ENCODE data around the gene RPL18A.

Gene RPL18A

GRCh38 chr19:17859533-17860330 lies at the start of gene RPL18A:
TSS of gene RPL18A (plus strand) at chr19:17859910. CDS start at chr19:17859957, 47 bp downstream.
- DNase-seq: peak; percentile 99

GRCh38 chr19:17811103-17811502 lies 48.6 kb upstream of the RPL18A start:
- DNase-seq: no peak

DNA sequence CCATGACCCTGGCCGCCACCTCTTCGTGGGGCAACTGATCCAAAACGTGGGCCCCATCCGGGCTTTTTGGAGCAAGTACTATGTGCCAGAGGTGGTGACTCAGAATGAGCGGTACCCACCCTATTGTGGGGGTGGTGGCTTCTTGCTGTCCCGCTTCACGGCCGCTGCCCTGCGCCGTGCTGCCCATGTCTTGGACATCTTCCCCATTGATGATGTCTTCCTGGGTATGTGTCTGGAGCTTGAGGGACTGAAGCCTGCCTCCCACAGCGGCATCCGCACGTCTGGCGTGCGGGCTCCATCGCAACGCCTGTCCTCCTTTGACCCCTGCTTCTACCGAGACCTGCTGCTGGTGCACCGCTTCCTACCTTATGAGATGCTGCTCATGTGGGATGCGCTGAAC lies 48.0 kb upstream of the RPL18A start:
- DNase-seq: no peak

- no peak for DNase-seq
These were observed 47.6 kb upstream of the RPL18A start for GRCh38 chr19:17812099-17812498.

GRCh38 chr19:17817668-17818363 lies 41.9 kb upstream of the RPL18A start:
- DNase-seq: no peak

DNA sequence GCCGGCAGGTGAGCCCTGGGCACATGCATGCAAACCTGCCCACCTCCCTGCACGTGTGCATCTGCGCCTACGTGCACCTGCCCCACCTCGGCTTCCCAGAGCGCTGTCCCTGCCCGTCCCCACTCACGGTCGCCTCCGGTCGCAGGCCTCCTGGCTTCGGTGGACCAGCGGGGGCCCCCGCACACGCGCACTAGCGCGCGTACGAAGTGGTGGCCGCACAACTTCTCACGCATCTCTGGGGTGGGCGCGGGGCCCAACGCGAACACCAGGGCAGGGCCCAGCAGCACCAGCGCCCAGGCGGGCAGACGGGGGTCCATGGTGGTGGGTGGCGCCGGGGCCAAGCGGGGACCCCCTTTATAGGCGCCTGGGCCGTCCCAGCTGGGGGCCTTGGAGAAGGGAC lies 38.5 kb upstream of the RPL18A start, which contains the start of gene INSL3:
Gene INSL3, minus strand, starts transcription at position 330 of the 400 bp plus-strand sequence. Its CDS starts 13 bp downstream, at position 317.
- no peak for DNase-seq

DNA sequence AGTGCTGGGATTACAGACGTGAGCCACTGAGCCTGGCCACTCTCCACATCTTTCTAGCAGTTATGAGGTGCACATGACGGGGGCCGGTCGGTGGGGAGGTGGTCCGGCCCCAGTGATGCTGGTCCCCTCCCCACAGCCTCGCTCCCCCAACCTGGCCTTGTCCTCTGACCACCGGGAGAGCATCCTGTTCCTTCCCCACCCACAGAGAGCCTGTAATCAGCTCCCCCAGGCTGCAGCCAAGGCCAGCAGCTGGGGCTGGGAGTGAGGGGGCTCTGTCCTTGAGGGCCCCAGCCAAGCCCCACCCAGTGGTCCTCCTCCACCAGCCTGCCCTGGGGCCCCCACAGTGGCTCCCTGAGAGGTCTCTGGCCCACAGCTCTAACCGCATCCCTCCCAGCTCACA lies 35.4 kb upstream of the RPL18A start:
- no peak for DNase-seq

GRCh38 chr19:17826508-17827056 lies 33.1 kb upstream of the RPL18A start:
- no peak for DNase-seq

GRCh38 chr19:17829855-17830566 lies 29.7 kb upstream of the RPL18A start:
- peak; percentile 39 for DNase-seq

- DNase-seq: peak; percentile 70
These were observed 28.9 kb upstream of the RPL18A start for GRCh38 chr19:17830567-17831418.

DNA sequence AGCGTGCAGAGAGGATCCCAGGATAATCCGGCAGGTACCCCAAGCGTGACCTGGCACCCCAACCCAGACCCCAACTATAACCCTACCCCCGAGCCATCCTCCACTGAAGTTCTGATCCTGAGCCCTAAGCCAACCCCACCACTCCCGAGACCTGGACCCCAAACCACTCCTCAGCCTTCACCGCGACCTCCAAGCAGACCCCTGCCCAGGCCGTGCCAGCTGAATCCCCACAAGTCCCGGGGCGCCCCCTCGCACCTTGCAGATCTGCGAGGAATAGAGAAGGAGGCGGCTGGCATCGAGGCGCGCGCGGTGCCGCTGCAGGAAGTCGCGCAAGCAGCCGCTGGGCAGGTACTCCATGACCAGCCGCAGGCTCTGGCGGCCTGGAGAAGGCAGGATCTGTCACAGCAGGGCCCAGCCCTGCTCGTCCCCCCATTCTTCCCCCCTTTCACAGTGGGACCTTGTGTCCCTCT lies 28.3 kb upstream of the RPL18A start:
- DNase-seq: no peak

- DNase-seq: no peak
These were observed 27.1 kb upstream of the RPL18A start for GRCh38 chr19:17832443-17833208.

GRCh38 chr19:17834350-17835181 lies 25.1 kb upstream of the RPL18A start:
- no peak for DNase-seq

DNA sequence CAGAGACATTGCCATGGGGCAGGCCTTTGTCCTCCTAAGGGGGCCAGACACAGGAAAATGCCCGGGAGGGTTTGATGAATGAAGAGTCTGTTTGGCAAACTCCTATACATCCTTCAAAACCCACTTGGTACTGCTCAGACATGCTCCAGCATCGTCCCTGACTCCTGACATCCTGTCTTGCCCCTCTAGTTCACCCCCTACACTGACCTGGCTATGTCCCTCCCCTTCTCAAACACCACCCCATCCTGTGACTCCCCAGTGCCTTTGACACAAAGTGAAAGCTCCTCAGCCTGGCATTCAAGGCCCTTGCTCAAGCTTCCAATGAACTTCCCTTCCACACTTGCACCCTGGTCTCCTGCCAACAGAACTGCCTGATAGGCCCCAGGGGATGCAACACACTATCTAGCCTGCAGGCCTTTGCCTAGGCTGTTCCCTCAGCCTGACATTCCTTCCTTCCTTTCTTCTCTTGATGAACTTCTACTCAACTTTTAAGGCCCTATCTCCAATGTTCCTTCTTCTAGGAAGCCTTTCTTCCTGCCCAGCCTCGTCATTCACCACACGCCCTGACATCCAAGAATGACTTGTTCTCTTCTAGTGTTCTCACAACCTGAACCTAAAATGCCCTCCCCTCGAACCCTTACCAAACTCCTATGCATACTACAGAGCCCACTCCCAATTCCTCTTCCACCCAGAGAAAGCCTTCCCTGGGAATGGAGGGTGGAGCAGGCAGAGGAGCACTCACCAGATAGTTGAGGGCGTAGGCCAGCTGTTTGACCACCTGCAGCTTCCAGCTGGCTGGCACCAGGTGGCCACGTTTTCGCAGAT lies 24.3 kb upstream of the RPL18A start:
- no peak for DNase-seq

DNA sequence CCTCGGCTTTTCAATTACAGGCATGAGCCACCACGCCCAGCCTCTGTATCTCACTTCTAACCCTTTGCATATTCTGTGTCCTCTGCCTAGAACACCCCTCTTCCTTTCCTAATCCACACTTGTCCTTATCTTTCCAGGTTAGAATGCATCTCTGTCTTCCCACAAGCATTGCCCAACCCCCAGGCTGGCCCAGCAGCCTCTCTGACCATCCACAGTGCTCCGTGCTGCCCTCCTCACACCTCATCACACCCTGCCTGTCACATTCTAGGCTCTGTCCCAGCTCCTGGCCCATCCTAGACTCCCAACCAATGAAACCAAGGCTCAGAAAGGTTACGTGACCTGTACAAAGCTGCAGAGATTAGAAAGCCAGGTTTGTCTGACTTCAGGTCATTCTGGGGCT lies 23.2 kb upstream of the RPL18A start:
- DNase-seq: no peak

DNA sequence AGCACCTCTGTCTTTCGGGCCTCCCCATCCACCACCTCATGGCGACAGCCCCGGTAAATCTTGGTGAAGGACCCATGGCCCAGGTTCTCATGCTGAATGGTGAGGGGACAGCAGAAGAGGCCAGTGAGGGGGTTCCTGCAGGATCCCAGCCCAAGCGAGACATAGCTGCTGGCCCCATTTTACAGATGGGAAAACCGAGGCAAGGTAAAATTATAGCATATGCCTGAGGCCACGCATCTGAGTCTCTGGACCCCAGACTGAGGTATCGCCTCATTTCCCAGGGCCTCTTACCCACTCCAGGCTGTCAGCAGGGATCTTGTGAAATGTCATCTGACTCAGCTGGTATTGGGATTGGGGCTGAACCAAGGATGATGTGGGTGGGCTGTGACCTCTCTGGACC lies 21.7 kb upstream of the RPL18A start:
- no peak for DNase-seq

DNA sequence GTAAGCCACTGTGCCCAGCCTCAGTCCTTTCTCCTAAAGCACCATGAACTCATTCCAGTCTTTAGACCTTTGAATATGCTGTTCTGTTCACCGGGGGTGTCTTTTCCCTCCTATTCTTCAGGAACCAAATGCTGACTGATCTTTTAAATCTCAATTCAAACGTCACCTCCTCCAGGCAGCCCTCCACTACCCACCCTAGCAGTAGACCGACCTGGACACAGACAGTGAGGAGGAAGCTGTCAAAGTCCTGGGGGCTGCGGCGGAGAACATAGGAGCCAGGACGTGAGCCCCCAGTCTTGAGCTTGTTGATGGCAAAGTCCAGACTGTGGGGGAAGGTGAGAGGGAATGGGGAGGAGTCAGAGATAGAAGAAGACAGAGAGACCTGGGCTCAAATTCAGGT lies 19.7 kb upstream of the RPL18A start:
- no peak for DNase-seq

GRCh38 chr19:17841371-17841809 lies 18.3 kb upstream of the RPL18A start:
- no peak for DNase-seq

Measured in NCI-H1092 treated with DMSO at 0.1 percent for 48 hours (cell line).